A204.1 (cell line): ENCODE data around the gene PCGF1.
A peak's percentile ranks its signal among the peaks of the same experiment; 100 is the strongest.
"Not testable (repeated sequence)": the region's sequence is repeated elsewhere in the genome, so short reads cannot be mapped to it uniquely, and the experiment has no call there.

Experiments used
- FAIRE-seq: peaks from 2 replicates; lab custom pipeline; 2012; peaks lifted over from hg19 to GRCh38; lab: Jason Lieb, UNC

Gene PCGF1

DNA sequence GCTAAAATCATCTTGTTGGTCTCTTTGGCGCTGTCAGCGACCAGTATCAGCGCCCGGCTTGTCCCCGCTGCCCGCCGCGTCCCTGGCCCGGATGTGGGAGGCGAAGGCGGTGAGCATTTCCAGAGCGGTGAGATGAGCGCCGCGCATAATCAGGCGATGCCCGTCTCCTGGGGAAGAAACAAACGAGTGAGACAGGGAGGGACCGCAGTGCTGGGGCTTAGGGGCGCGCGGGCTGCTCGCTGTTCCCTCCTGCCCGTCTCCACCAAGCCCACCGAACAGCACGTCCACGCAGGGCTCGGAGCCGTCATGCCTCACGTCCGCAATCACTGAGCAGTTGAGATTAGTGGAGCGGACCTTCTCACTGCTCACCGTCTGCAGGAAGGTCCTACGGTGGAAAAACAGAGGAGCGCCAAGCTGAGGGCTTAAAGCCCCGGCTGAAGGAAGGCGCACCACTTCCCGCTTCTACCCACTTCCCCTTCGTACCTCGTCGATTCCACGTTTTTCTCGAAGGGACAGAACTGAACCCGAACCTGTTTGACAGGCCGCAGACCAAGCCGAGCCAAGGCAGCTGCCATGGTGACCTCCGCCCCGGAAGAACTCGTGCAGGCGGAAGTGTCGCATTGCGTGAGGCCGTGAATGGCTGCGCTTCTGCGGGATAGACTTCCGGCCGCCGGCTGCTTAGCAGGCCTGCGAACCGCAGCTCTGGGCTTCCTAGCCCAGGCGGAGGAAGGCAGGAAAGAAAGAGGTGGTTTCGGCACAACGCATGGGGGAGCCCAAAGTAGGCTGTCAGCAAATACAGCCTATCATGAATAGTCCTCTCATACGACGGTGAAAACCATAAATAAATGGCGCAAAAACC is 35.2 kb downstream of the PCGF1 start, which contains the start of gene MRPL53:
Gene MRPL53, minus strand, starts transcription at position 595 of the 859 bp plus-strand sequence. Its CDS starts 20 bp downstream, at position 575.
- no peak for FAIRE-seq

GRCh38 chr2:74471332-74472065 is 36.0 kb downstream of the PCGF1 start:
- FAIRE-seq = no peak

DNA sequence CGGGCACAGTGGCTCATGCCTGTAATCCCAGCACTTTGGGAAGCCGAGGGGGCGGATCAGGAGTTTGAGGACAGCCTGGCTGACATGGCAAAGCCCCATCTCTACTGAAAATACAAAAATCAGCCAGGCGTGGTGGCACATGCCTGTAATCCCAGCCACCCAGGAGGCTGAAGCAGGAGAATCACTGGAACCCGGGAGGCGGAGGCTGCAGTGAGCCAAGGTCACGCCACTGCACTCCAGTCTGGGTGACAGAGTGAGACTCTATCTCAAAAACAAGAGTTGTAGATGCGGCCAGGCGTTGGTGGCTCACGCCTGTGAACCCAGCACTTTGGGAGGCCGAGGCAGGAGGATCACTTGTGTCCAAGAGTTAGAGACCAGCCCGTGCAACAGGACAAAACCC is 36.8 kb downstream of the PCGF1 start:
- FAIRE-seq = not testable (repeated sequence)

DNA sequence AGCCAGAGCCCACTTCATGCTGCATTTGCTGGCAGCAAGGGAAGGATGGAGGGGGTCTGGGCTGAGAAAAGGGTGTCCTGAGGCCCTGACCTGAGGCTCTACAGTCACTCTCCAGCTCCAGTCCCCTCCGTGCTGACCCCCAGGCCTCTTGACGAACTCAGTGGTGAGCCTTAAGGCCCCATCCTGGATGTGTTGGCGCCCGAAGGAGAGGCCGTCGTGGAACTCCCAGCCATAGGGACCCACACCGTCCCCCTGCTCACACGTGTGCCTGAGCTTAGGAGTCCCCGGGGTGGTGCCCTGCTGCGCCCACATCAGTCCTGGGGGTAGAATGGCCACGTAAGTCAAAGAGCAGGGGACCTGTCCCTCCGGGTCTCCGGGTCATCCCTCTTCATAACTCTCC is 43.1 kb downstream of the PCGF1 start:
- no peak for FAIRE-seq

DNA sequence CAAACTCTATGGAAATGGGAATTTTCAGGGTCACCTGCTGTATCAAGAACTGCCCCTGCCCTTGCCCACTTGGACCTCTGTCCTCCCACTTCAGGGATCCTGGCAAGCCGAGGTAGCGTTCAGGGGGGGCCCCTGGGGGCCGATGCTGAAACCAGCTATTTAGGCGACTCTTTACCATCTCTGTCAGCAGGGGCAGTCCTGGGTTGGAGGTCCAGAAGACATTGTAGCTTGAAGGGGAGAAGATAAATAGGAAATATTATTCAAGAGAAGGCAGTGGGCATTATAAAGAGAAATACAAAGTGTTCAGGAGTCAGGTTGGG is 44.7 kb downstream of the PCGF1 start:
- no peak for FAIRE-seq

DNA sequence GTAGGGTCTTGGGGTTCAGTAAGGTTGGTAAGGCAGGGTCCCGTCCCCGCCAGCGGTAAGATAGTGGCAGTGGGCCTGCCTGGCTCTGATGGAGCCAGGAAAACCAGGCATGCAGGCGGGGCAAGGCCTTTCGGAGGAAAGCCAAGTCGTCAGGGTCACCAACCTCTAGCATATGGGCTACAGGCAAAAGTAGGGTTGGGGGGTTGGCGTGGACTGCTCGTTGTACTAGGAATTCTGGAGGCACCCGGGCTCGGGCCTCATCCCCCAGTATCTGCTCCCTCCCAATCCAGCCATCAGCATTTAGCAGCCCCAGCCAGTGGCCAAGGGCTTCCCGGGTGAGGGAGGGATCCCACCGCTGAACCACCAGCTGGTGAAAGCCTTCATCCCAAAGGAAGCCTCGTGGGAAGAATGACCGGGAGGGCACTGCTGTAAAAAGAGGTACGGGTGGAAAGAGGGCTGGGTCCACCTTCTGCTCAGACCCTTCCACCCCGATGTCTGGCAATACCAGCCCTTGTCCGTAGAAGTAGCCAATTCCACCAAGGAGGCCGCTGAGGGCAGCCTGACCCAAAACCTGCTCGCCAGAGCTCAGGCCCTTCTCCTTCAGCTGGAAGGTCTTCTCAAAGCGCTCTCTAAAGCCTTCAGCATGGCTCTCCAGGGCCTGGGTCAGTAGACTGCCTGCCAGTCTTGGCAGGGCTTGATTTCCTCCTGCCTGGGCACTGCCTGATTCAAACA is 45.3 kb downstream of the PCGF1 start:
- no peak for FAIRE-seq

GRCh38 chr2:74461187-74462053 is 46.1 kb downstream of the PCGF1 start:
- FAIRE-seq = no peak

DNA sequence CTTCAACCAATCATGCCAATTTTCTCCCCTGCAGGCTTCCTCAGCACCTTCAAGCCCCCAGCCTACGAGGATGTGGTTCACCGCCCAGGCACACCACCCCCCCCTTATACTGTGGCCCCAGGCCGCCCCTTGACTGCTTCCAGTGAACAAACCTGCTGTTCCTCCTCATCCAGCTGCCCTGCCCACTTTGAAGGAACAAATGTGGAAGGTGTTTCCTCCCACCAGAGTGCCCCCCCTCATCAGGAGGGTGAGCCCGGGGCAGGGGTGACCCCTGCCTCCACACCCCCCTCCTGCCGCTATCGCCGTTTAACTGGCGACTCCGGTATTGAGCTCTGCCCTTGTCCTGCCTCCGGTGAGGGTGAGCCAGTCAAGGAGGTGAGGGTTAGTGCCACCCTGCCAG is 47.3 kb downstream of the PCGF1 start:
- not testable (repeated sequence) for FAIRE-seq

GRCh38 chr2:74459503-74460118 is 47.9 kb downstream of the PCGF1 start:
- FAIRE-seq = not testable (repeated sequence)

DNA sequence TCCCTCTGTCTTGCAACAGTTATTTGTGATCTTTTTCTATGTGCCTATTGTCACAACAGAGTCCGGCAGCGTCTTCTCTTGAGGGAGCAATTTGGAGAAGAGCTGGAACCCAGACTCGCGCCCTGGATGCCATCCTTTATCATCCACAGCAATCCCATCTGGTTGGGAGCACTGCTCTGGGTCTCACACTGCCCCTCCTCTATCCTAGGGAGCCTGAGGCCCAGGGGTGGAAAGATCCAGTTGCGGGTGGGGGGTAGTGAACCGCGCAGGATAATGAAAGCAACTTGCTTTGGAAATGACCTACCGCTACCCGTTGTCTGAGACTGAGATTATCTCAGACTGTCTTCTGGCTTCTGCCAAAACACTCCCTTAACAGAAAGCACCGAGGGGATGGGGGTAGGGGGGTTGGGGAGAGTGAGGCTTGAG is 48.5 kb downstream of the PCGF1 start:
- no peak for FAIRE-seq

DNA sequence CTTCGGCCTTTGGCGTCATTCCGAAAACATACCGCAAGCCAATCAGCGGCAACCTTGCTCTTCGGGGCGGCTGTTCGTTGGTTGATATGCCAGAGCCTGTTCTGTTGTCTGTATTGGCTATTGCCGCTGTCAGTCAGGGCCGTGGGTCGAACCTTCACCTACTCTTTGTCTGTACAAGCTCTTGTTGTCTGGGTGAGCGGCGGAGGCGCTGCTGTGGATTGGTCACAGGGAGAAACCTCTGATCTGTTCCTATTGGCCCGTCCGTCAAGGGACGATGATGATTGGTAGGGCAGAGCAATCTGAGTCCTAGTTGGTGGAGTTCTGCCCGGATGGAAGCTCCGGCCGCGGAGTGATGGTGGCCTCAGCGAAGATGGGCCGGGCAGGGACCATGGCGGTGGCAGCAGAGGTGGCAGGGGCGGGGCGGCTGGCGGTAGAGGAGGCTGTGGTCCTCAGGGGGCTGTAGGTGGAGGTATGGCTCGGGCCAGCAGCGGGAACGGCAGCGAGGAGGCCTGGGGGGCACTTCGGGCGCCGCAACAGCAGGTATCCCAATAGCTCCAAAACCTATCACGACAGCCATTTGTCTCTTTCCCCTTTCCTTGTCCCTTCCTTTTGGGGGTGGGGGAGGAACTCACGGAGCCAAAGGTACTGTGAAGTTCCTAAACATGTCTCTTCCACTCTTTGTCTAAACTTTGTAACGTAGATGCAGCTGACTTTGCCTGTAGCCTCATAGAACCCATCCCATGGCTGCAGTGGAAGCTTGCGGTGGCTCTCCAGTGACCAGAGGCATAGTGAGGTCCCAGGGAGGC is 49.2 kb downstream of the PCGF1 start, which contains the start of gene WBP1:
Gene WBP1, plus strand, starts transcription at position 307 of the 806 bp plus-strand sequence. Its CDS starts 165 bp downstream, at position 472.
- peak; percentile 99 for FAIRE-seq

DNA sequence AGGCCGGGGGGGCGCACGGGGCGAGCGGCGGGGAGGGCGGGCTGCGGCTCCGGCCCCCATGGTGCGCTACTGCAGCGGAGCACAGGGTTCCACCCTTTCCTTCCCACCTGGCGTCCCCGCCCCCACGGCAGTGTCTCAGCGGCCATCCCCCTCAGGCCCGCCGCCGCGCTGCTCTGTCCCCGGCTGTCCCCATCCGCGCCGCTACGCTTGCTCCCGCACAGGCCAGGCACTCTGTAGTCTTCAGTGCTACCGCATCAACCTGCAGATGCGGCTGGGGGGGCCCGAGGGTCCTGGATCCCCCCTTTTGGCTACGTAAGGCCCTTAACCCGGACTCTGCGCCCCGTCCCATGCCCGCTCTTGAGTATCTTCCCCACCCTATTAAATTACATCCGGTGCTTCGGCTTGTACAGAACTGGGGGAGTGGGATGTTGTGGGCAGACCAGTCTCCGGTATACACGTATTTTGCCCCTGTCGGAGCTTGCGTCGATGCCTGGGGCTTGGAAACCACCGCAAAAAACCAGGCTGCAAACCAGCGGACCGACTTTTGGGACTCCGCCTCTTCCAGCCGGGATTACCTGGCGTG is 49.9 kb downstream of the PCGF1 start:
- FAIRE-seq = no peak

DNA sequence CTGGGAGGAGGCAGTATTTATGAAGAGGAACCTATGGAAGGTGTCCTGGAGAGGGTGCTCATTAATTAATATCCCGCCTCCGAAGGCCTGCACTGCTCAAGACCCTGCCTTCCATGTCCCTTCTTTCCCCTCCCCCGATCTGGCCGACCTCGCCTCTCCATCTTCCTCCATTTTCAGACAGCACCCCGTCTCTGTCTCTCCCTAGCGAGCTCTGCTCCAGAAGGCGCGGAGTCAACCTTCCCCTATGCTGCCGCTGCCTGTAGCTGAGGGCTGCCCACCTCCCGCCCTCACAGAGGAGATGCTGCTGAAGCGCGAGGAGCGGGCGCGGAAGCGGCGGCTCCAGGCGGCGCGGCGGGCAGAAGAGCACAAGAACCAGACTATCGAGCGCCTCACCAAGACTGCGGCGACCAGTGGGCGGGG is 50.4 kb downstream of the PCGF1 start:
- no peak for FAIRE-seq
